AG10803 (cell line): Measurements from ENCODE around the gene WWOX.

Experiments
- DNase-seq: peaks from one replicate; pipeline ENCODE4 v3.0.0; 2010; ENCODE audit warnings: low read depth
- H3K4me3 ChIP-seq: 2 replicates; pipeline ENCODE4 v1.5.1; 2011; ENCODE audit warnings: mild to moderate bottlenecking, low read length, control low read depth
- CTCF ChIP-seq: conservative IDR thresholded peaks from 2 replicates; pipeline ENCODE4 v1.5.1; 2011; ENCODE audit warnings: mild to moderate bottlenecking, low read length, control low read depth, inconsistent platforms

Gene WWOX

GRCh38 chr16:78285437-78285922, 186.0 kb downstream of the WWOX start:
- TF ChIP-seq CTCF: no peak
- H3K4me3 ChIP-seq: no peak overlapping the region
- no peak for DNase-seq

GRCh38 chr16:78286065-78286464, 186.6 kb downstream of the WWOX start:
- H3K4me3 ChIP-seq: no peak overlapping the region
- DNase-seq: no peak
- TF ChIP-seq CTCF: no peak

- H3K4me3 ChIP-seq: no peak overlapping the region
- no peak for TF ChIP-seq CTCF
- DNase-seq: no peak
These were observed 189.4 kb downstream of the WWOX start for GRCh38 chr16:78288888-78289287.

- no peak overlapping the region for H3K4me3 ChIP-seq
- no peak for DNase-seq
- TF ChIP-seq CTCF: no peak
These were observed 189.9 kb downstream of the WWOX start for GRCh38 chr16:78289373-78289772.

- no peak for DNase-seq
- H3K4me3 ChIP-seq: no peak overlapping the region
- no peak for TF ChIP-seq CTCF
These were observed 190.4 kb downstream of the WWOX start for GRCh38 chr16:78289844-78290277.

GRCh38 chr16:78290395-78290794, 190.9 kb downstream of the WWOX start:
- DNase-seq: no peak
- TF ChIP-seq CTCF: no peak
- no peak overlapping the region for H3K4me3 ChIP-seq

GRCh38 chr16:78290872-78291591, 191.6 kb downstream of the WWOX start:
- TF ChIP-seq CTCF: no peak
- no peak for DNase-seq
- H3K4me3 ChIP-seq: no peak overlapping the region
